ENCODE data around the gene BPIFB3. TPM values are rescaled to one million over a fixed set of nuclear protein-coding genes. Genes with fewer than 3 reads are reported as not detected.

Gene BPIFB3
- total RNA-seq, 1 experiment from 2014 or later: not detected

DNA sequence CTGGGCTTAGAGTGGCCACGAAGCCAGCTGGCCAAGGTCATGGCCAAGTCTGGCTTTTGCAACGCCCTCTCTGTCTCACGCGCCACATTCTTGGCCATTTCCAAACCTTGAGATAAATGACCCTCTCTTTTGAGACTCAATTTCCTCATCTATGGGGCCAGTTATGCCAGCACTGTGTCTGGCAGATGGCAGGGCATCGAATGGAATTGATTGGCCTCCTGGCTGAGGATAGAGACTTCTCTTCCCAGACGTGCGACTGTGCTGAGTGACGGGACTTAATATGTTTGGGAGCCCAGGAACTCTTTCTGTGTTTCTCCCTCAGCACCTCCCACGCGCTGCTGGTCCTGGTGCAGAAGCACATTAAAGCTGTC is 38.6 kb upstream of the BPIFB3 start:
- DNase-seq (ENCODE audit: low read depth): no peak
- in situ Hi-C loops (cut with HindIII; ENCODE audit: low pct_unique_long_range_greater_than_20kb, low sequenced_read_pairs): no loop called here

DNA sequence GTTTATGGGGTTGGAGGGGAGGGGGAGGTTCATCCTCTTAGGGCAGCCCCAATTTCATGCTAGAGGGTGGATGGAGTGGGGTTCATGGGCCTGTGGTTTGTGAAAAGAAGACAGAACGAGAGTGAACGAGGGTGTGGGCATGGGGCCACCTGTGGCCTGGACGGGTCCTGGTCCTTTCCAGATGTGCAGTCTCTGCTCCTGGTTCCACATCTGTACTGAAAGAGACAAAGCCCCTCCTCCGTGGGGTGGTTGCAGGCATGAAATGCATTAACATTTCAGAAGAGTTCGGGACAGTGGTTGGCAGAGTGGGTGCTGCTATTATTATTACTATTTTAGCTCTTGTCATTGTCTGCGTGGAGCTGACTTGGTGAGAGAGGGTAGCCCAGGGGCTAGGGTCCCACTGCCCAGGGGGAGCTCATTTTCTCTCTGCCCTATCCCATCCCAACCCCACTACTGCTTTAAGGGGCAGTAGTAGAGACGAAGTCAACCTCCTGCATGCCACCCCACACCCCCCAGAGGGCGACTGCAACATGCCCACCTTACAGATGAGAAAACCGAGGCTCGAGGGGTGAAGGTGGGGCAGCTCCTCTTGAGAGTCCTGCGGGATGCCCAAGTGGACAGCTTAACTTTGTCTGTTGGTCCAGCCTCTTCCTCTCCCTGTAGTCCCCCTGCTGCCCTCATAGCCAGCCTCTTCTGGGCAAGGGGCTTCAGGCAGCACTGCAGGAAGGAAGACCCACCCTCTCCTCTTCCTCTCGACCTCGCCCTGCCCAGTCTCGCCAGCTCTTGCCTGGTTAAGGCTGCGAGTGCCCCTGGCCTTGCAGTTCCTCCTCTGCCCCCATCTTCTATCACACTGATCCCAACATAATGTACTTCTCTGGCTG is 37.8 kb upstream of the BPIFB3 start:
- in situ Hi-C loops (cut with HindIII; ENCODE audit: low pct_unique_long_range_greater_than_20kb, low sequenced_read_pairs): no loop called here
- no peak for DNase-seq (ENCODE audit: low read depth)

DNA sequence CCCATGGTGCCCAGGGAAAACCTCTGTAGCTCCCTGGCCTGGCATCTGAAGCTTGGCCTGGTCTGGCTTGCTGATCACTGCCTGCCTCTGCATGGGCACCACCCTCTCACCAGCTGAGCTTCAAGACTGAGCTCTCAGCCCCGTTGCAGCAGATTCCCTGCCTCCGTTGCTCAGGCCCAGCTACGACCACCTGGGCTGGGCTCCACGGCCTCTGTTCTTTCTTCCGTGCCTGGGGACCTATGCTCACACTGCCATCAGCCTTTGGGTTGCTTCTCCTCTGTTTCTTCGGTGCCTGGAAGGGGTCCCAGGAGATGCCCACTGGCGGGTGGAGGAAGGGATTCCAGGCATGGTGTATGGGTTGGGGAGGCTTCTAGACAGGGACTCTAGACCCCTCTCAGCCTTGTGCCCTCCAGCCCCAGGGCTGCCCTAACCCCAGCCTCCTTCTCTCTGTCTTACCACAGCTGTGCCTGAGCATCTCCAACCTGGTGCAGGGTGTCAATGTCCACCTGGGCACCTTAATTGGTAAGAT is 37.1 kb upstream of the BPIFB3 start:
- in situ Hi-C loops (cut with HindIII; ENCODE audit: low pct_unique_long_range_greater_than_20kb, low sequenced_read_pairs): no loop called here
- no peak for DNase-seq (ENCODE audit: low read depth)

DNA sequence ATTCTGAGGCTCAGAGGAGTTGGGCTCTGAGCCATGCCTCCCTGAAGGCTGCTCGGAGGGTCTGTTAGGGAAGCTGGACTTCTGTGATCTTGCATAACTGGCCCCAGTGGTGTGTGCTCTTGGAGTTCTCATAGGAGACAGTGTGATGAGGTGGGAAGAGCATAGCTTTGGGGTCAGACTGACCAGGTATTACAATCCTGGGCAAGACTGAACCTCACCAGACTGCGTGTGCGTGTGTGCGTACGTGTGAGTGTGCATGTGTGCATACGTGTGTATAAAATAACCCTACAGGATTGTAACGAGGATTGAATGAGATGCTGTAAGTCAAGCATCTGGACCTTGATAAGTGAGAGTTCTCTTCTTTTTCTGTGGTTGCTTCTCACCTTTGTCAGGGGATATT is 36.2 kb upstream of the BPIFB3 start:
- in situ Hi-C loops (cut with HindIII; ENCODE audit: low pct_unique_long_range_greater_than_20kb, low sequenced_read_pairs): no loop called here
- no peak for DNase-seq (ENCODE audit: low read depth)

DNA sequence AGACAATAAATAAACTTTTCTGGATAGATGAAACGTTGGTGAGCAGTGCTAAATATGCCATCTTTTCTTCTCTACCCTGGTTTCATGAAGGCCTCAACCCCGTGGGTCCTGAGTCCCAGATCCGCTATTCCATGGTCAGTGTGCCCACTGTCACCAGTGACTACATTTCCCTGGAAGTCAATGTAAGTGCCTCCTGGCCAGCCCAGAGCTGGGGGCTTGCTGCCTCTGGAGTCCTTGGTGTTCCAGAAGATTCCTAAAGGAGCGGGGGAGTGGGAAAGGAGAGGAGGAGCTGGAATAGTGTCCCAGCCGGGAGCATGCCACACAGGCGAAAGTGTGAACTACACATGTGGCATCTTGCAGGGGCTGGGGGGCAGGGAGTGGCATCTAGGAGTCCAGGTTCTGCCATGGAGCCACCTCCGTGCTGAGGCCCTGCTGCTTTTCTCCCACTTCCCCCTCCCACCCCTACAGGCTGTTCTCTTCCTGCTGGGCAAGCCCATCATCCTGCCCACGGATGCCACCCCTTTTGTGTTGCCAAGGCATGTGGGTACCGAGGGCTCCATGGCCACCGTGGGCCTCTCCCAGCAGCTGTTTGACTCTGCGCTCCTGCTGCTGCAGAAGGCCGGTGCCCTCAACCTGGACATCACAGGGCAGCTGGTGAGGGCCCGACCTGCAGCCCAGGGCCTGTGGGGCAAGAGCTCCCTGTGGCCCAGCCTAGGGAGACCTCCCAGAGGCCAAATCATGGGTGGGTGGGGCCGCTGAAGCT is 35.4 kb upstream of the BPIFB3 start:
- in situ Hi-C loops (cut with HindIII; ENCODE audit: low pct_unique_long_range_greater_than_20kb, low sequenced_read_pairs): no loop called here
- DNase-seq (ENCODE audit: low read depth): no peak

DNA sequence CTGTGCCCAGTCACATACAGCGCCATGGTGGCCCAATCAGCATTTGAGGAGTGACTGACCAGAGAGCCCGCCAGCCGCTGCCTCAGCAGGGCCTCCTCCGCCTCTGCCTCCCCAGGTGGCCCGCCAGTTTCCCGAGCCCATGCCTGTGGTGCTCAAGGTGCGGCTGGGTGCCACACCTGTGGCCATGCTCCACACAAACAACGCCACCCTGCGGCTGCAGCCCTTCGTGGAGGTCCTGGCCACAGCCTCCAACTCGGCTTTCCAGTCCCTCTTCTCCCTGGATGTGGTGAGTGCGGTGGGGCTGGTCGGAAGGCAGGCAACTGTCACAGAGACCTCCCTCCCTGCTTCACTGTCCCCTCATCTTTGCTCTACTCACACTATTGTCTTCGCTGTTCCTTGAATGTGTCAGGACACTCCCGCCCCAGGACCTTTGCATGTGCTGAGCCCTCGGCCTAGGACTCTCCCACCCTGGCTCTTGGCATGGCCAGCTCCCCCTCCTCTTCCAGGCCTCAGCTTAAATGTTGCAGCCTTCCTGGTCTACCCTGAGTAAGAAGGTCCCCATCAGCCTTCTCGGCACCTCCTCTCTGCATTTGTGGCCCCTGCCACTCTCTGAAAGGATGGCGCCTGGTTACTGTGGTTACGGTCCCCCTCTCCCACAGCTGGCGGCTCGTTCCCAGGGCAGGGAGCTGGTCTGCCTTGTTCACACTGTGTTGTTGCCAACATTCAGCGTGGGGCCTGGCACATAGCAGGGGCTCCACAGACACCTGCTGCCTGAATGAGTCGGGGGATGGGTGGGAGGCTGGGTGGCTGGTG is 34.0 kb upstream of the BPIFB3 start:
- DNase-seq (ENCODE audit: low read depth): no peak
- in situ Hi-C loops (cut with HindIII; ENCODE audit: low pct_unique_long_range_greater_than_20kb, low sequenced_read_pairs): no loop called here

DNA sequence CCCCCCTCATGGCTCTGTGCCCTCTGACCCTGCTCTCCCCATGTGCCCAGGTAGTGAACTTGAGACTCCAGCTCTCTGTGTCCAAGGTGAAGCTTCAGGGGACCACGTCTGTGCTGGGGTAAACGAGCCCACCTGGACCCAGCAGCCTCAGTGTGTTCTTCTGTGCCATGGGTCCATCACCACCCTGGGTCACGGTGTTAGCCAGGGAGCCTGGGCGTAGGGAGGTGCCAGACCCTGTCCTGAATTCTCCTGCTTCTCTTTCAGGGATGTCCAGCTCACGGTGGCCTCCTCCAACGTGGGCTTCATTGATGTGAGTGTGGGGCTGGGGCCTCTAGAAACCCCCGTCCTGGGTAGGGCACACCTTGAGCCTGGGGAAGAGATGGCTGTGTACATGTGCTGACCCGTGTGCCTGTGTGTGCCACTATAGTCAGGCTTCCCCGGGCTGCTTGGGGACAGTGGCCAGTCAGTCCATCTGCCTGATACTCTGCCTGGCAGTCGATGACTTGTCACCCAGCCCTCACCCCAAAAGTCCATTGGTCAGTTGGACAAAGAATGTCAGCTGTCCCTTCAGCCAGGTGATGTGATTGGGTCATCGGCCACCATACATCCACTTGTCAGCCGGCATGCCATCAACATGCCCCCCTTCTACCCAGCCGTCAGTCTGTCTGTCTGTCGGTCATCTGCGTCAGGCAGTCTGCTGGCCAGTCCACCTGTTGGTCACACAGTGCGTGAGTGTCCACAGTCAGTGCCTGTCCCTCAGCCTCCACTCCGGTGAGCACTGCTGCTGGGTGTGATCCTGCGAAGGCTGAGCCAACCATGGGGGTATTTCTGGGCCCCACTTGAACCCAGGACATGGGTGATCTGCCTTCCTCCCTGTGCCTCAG is 33.2 kb upstream of the BPIFB3 start:
- in situ Hi-C loops (cut with HindIII; ENCODE audit: low pct_unique_long_range_greater_than_20kb, low sequenced_read_pairs): no loop called here
- DNase-seq (ENCODE audit: low read depth): no peak

DNA sequence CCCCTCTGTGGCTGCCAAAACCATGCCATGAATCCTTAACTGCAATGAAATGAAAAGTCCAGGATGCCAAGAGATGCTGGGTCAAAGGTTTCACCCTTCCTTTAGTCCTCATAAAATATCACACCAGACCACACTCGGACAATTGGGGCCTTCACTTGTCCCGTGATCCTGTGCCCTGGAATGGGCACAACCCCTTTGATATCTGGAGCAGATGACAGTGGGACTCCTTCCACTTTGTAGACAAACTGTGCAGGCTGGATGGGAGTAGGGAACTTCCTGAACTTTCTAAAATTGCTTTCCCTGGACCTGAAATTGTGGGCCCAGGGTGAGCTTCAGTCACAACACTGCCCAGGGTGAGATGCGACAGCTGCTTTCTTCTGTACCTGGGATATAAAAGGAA is 31.8 kb upstream of the BPIFB3 start:
- in situ Hi-C loops (cut with HindIII; ENCODE audit: low pct_unique_long_range_greater_than_20kb, low sequenced_read_pairs): no loop called here

DNA sequence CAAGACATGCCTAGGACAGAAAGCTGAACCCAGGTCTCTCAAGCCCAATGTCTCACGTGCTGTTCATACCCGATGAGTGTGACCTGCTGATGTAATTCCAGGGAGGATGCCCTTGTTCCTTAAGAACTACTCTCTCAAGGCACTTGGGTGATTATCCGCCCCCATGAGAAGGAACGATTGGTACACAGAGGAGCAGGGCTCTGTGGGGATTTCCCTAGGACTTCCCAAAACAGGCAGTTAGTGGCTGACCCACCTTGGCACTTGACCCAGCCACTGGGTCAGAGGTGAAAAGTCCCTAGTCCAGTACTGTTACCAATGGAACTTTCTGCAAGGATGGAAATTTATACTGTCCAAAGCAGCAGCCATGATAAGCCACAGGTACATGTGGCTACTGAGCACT is 31.4 kb upstream of the BPIFB3 start:
- no peak for DNase-seq (ENCODE audit: low read depth)
- in situ Hi-C loops (cut with HindIII; ENCODE audit: low pct_unique_long_range_greater_than_20kb, low sequenced_read_pairs): no loop called here

More for the DNA sequence above, 31.8 kb upstream of the BPIFB3 start:
- DNase-seq (ENCODE audit: low read depth): no peak

DNA sequence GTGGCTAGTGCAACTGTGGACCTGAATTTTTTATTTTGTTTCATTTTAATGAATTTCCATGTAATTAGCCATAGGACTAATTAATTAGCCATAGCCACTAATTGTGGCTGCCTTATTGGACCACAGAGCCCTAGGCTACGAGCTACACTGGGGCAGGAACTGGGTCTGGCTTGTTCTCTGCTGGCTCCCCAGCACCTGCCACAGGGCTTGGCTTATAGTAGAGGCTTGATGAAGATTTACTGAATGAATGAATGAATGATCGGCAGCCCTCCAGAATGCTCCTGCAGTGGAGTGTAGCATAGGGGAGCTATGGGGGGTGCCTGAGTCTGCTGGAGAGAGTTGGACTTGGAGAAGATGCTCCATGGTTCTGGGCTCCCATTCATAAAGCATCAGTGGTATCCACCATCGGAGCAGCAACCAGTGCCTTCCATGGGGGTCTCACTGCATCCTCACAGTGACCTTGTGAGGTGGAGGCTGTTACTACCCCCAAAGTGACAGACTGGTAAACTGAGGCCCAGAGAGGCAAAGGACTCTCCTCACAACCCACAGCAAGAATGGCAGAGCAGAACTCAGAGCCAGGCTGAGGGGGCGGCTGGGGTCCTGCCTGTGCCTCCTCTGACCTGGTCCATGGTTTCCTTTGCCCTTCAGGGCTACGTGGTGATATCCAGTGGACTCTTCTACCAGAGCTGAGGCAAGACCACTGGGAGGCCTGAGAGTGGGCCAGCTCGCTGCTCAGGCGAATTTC is 30.8 kb upstream of the BPIFB3 start:
- in situ Hi-C loops (cut with HindIII; ENCODE audit: low pct_unique_long_range_greater_than_20kb, low sequenced_read_pairs): no loop called here
- no peak for DNase-seq (ENCODE audit: low read depth)

DNA sequence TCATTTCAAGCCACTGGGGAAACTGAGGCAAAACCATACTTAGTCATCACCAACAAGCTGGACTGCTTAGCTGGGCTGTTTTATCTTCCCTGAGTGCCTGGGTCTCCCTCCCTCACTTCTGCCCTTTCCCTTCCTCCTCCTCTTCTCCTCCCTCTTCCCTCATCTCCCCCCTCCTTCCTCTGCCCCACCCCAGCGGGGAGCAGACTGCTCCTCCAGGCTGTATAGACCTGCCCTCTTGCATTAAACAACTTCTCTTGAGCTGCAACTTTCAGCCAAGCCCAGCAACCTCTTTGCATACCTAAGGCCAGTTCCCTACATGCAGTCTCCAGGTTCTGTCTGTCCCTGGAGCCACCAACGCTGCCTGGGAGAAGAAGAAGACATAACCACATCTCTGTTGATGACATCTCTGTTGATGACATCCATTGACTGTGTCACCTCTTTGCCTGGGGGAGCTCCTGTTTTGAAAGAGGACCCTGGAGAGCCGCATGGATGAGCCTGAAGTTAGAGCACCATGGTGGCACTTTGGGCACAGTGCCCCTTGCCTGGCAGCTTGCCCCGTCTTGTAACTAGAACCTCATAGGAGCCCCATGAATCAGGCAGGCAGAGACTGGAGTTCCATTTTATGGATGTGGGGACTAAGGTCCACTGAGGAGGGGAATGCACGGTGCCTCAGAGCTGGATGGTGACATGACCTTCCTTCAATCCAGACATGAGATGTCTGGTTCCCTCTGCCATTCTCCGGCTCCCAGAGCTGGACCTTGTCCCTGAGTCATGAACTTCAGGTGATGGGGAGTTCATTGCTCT is 30.1 kb upstream of the BPIFB3 start:
- no peak for DNase-seq (ENCODE audit: low read depth)
- in situ Hi-C loops (cut with HindIII; ENCODE audit: low pct_unique_long_range_greater_than_20kb, low sequenced_read_pairs): no loop called here

DNA sequence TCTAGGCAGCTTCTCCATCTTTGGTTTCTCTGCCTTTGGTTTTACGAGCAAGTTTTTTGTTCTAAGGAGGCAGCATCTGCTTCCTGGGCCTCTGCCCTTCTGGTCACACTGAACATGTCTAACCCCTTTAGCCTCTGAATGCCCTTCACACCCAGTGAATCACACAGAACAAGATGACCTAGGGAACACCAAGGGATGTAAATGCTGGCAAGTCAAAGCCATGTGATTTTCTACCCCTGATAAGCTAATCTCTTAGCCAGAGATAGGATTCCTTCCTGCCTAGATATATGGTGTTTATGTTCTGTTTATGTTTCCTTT is 29.5 kb upstream of the BPIFB3 start:
- in situ Hi-C loops (cut with HindIII; ENCODE audit: low pct_unique_long_range_greater_than_20kb, low sequenced_read_pairs): no loop called here
- DNase-seq (ENCODE audit: low read depth): no peak

DNA sequence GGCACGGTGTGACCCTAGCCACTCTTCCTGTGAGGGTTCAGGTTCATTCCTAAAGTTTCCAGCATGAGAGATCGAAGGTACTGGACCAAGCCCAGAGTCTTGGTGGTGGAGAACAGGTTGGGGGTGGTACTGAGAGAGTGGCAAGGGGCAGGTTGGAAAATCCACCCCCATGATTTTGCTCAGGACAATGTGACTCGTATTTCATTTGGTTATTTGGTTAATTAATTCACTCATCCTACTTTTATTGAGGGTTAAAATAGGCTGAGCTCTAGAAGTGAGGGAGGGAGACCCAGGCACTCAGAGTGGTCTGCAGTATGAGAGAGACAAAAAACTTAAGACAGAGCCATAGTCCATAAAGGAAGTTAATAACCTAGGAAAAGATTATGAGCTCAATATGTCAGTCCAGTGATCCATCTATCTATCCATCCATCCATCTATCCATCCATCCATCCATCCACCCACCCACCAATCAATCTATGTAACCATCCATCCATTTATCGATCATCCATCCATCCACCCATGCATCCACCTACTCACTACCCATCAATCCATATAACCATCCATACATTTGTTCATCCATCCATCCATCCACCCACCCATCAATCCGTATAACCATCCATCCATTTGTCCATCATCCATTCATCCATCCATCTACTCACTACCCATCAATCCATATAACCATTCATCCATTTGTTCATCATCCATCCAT is 28.9 kb upstream of the BPIFB3 start:
- in situ Hi-C loops (cut with HindIII; ENCODE audit: low pct_unique_long_range_greater_than_20kb, low sequenced_read_pairs): no loop called here
- DNase-seq (ENCODE audit: low read depth): no peak

DNA sequence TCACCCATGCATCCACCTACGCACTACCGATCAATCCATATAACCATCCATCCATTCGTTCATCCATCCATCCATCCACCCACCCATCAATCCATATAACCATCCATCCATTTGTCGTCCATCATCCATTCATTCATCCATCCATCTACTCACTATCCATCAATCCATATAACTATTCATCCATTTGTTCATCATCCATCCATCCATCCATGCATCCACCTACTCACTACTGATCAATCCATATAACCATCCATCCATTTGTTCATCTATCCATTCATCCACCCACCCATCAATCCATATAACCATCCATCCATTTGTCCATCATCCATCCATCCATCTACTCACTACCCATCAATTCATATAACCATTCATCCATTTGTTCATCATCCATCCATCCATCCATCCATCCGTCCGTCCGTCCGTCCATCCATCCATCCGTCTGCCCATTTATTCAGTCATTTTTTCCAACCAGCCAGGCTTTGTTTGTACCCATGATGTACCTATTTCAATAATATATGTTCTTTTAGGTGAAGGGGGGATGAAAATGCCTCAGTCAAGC is 28.3 kb upstream of the BPIFB3 start:
- in situ Hi-C loops (cut with HindIII; ENCODE audit: low pct_unique_long_range_greater_than_20kb, low sequenced_read_pairs): no loop called here
- DNase-seq (ENCODE audit: low read depth): no peak

DNA sequence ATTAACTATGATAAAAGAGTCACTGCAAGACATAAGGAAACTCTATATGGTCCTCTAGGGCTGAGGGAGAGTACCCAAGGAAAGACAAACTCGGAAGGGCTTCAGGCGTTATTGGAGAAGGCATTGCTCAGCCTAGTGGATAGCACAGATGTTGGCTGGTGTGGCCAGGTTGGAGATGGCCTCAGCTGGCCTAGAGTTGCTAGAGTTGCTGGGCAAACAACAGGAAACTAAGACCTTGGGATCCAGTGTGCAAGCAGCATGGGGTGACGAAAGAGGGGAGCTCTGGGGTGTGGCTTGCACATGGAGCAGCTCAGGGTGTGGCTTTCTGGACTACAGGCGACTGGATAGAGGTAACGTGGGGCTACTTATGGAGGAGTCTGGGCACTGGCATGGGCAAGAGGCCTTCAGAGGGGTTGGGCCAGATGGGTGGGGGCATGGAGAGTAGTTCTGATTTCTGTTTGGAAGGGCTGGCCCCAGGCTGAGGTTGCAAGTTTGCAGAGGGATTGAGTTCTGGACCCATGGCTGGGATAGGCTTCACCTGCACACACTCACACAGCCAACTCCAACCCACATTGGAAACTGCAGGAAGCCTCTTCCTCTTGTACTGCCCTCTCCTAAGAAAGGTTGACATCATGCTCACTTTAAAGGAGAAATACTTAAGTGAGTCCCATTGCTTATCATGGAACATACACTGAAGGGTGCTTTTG is 27.5 kb upstream of the BPIFB3 start:
- in situ Hi-C loops (cut with HindIII; ENCODE audit: low pct_unique_long_range_greater_than_20kb, low sequenced_read_pairs): no loop called here
- no peak for DNase-seq (ENCODE audit: low read depth)
